Measurements from ENCODE around the gene SLC25A21. TPM values are rescaled to one million over a fixed set of nuclear protein-coding genes. Genes with fewer than 3 reads are reported as not detected.
A peak's percentile ranks its signal among the peaks of the same experiment; 100 is the strongest.

SLC25A21 gene
- total RNA-seq, 1 experiment from 2014 or later, result 7.1 TPM

GRCh38 chr14:36647417-36647823 is 525.0 kb downstream of the SLC25A21 start:
- H3K9me3 ChIP-seq (ENCODE audit: control insufficient read depth, low read depth, low read length), result no peaks in the 10 kb centered on the region
- H3K18ac ChIP-seq (ENCODE audit: insufficient read length, low read depth, low read length), result no peak overlapping the region
- Mint-ChIP-seq H3K4me3 (peak overlapping the region; percentile 64 to 85), H3K36me3 (ENCODE audit: insufficient read depth in 1 of 3, low read depth in 3 of 3) (no peaks in the 10 kb centered on the region; a peak in 1 of 7 replicates), H3K27ac (no peak overlapping the region), H3K4me1 (peaks cover 9 to 11% of the 10 kb centered on the region in 2 experiments), H3K9me3 (no peaks in the 10 kb centered on the region), H3K27me3 (ENCODE audit: low read depth) (peaks cover 98% of the 10 kb centered on the region)
- H3K79me1 ChIP-seq (ENCODE audit: insufficient read depth, low read depth, low read length, poor library complexity, severe bottlenecking), result no peaks in the 10 kb centered on the region
- H4K8ac ChIP-seq (replicated peaks; ENCODE audit: insufficient read length, low read depth, low read length), result no peak overlapping the region
- peaks cover 74% of the 10 kb centered on the region for H3K27me3 ChIP-seq (ENCODE audit: insufficient read depth, low read length)
- H3K79me2 ChIP-seq (ENCODE audit: insufficient read depth, low read length), result no peaks in the 10 kb centered on the region
- no peak overlapping the region for H2BK5ac ChIP-seq (ENCODE audit: insufficient read length, low read length)
- no peak overlapping the region for H3K23ac ChIP-seq (ENCODE audit: insufficient read length, low read depth, low read length)
- WGBS (ENCODE audit: extremely low coverage, insufficient read length, low lambda C conversion rate), result no CpG with 5 or more reads among the region's 34 CpGs
- peaks cover 14% of the 10 kb centered on the region for H3K23me2 ChIP-seq (ENCODE audit: insufficient read length, low read depth, low read length, poor library complexity, severe bottlenecking)
- no peaks in the 10 kb centered on the region for H3K4me1 ChIP-seq (ENCODE audit: insufficient read depth, low read length)
- H3K4ac ChIP-seq (ENCODE audit: low read depth, low read length), result no peak overlapping the region
- H3K14ac ChIP-seq (ENCODE audit: insufficient read depth, low read length), result no peak overlapping the region
- H3T11ph ChIP-seq (ENCODE audit: low read length), result no peak overlapping the region
- no peak overlapping the region for H2BK12ac ChIP-seq (ENCODE audit: insufficient read length, low read depth, low read length)
- no peaks in the 10 kb centered on the region for H4K20me1 ChIP-seq (ENCODE audit: control insufficient read depth, insufficient read depth, insufficient read length)
- no peak overlapping the region for H3K27ac ChIP-seq (ENCODE audit: insufficient read length, low read depth, low read length)
- H4K91ac ChIP-seq (ENCODE audit: insufficient read length, low read depth, low read length), result no peak overlapping the region
- peak; percentile 30 for DNase-seq
- no peak overlapping the region for H2BK120ac ChIP-seq (ENCODE audit: low read depth, low read length, poor library complexity, severe bottlenecking)
- H4K5ac ChIP-seq (ENCODE audit: insufficient read length, low read depth, low read length), result no peak overlapping the region
- peak overlapping the region; percentile 85 for H3K4me2 ChIP-seq (ENCODE audit: insufficient read depth, insufficient read length, low read length)
- TF ChIP-seq, protein P1, sequence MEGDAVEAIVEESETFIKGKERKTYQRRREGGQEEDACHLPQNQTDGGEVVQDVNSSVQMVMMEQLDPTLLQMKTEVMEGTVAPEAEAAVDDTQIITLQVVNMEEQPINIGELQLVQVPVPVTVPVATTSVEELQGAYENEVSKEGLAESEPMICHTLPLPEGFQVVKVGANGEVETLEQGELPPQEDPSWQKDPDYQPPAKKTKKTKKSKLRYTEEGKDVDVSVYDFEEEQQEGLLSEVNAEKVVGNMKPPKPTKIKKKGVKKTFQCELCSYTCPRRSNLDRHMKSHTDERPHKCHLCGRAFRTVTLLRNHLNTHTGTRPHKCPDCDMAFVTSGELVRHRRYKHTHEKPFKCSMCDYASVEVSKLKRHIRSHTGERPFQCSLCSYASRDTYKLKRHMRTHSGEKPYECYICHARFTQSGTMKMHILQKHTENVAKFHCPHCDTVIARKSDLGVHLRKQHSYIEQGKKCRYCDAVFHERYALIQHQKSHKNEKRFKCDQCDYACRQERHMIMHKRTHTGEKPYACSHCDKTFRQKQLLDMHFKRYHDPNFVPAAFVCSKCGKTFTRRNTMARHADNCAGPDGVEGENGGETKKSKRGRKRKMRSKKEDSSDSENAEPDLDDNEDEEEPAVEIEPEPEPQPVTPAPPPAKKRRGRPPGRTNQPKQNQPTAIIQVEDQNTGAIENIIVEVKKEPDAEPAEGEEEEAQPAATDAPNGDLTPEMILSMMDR (conservative IDR thresholded peaks at IDR 0.05), result no peak
- no peak overlapping the region for H2BK15ac ChIP-seq (ENCODE audit: low read depth, low read length)
- H2AFZ ChIP-seq (ENCODE audit: low read length), result no peak overlapping the region
- no peak overlapping the region for H3K9ac ChIP-seq (ENCODE audit: extremely low read depth, insufficient read length, low read length)
- H2BK20ac ChIP-seq (ENCODE audit: low read depth, low read length, poor library complexity, severe bottlenecking), result no peak overlapping the region
- no peak overlapping the region for H2AK5ac ChIP-seq (ENCODE audit: insufficient read length, low read length)
- H3K56ac ChIP-seq (ENCODE audit: insufficient read length, low read depth, low read length), result no peak overlapping the region

Data from H9 (cell line).